Measurements from ENCODE around the gene BSDC1. TPM values are rescaled to one million over a fixed set of nuclear protein-coding genes. Genes with fewer than 3 reads are reported as not detected.

Gene BSDC1
- total and polyA plus RNA-seq, 8 donors = 23.8 to 126 (median 45.5) TPM

DNA sequence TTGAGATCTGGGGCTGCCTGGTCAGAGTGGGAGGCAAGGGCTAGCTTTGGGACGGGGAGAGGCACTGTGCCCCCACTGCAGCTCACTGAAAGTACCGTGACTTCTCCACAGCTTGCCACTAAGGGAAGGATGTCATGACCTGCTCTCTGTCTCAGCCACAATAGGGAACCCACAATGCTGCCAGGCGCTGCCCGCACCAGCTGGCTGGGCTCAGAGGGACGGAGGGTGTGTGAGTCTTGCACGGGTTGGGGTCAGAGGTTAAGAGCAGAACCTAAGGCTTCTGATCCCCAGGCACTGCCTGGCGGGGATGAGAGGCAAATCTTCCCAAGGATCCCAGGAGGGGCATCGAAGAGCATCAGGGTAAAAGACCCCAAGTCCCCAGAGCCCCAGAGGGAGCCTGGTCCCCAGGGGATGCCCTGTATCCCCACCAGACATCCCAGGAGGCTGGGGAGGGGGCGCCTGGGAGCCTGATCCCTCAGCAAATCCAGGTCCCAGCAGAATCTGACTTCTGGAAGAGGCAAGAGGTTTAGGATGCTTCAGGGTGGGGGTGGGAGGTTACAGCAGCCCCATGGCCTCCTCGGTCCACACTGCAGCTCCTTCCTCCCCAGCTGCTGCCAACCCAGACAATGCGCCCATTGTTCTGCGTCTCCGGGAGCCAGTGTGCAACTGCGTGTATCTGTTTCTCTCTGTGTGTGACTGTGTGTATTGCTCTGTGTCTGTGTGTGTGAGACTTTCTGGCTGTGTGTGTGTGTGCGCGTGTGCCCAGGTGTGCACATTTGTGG lies 56.2 kb downstream of the BSDC1 start:
- intact Hi-C loops (cut with DNase I; ENCODE audit: low total_unique reads) = no loop called here
- peak; percentile 40 to 86 for DNase-seq
- no peaks in the 10 kb centered on the region for H3K9me3 ChIP-seq
- no peak overlapping the region for H3K4me3 ChIP-seq
- peaks cover 0 to 3% (median 0%) of the 10 kb centered on the region in 3 donors for H3K27me3 ChIP-seq
- H3K4me1 ChIP-seq = peaks cover 30 to 81% (median 55%) of the 10 kb centered on the region in 4 donors
- H3K27ac ChIP-seq = peak overlapping the region; percentile 9 to 87 (median 38)
- WGBS, 5 donors = 25 to 62% (median 32%) methylated on average over 9 to 16 of the region's 16 CpGs
- H3K36me3 ChIP-seq = peaks cover 0 to 13% (median 5%) of the 10 kb centered on the region in 4 donors
- TF ChIP-seq POLR2A (IDR thresholded peaks at IDR 0.05) = no peak
- TF ChIP-seq, protein P1, sequence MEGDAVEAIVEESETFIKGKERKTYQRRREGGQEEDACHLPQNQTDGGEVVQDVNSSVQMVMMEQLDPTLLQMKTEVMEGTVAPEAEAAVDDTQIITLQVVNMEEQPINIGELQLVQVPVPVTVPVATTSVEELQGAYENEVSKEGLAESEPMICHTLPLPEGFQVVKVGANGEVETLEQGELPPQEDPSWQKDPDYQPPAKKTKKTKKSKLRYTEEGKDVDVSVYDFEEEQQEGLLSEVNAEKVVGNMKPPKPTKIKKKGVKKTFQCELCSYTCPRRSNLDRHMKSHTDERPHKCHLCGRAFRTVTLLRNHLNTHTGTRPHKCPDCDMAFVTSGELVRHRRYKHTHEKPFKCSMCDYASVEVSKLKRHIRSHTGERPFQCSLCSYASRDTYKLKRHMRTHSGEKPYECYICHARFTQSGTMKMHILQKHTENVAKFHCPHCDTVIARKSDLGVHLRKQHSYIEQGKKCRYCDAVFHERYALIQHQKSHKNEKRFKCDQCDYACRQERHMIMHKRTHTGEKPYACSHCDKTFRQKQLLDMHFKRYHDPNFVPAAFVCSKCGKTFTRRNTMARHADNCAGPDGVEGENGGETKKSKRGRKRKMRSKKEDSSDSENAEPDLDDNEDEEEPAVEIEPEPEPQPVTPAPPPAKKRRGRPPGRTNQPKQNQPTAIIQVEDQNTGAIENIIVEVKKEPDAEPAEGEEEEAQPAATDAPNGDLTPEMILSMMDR (IDR thresholded peaks at IDR 0.05) = no peak
- TF ChIP-seq POLR2AphosphoS5 (IDR thresholded peaks at IDR 0.05) = peak in 1 of 3 donors; percentile 5

DNA sequence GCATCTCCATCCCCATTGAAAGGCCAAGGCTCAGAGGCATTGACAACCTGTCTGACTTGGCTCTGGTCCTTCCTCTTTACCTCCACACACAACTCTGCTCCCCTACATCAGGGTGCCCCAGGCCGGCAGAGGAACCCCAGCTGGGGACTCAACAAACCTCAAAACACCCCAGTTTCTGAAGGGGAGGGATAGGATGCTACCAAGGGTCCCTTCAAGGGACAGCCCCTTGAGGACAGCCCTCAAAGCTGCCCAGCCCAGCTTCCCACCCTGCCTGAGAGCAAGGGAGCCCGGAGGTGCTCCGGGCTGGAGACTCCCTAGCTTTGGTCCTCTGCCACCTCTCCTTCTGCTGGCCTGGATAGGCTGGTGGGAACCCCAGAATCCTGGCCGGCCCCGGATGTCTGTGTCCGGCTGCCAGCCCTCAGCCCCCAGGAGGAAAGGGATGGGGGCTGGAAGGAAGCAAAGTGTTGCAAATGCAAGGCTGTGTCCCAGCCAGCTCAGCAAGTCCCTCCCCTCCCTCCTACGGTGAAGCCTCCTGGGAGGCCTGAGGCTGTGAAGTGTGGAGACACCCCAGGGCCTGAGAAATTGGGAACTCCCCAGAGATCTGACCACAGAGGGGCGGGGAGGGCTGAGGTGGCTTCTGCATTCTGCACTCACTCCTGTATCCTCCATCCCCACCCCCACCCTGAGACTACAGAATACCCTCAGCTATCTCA lies 57.1 kb downstream of the BSDC1 start:
- H3K4me1 ChIP-seq = peaks cover 30 to 81% (median 62%) of the 10 kb centered on the region in 4 donors
- WGBS, 5 donors = 31 to 67% (median 58%) methylated on average over 2 to 8 of the region's 8 CpGs
- intact Hi-C loops (cut with DNase I; ENCODE audit: low total_unique reads) = no loop called here
- peak overlapping the region in 3 of 5 donors; percentile 86 to 87 (median 86) for H3K27ac ChIP-seq
- peak overlapping the region in 1 of 4 donors; percentile 83 for H3K4me3 ChIP-seq
- H3K27me3 ChIP-seq = peaks cover 0 to 3% (median 0%) of the 10 kb centered on the region in 3 donors
- H3K9me3 ChIP-seq = no peaks in the 10 kb centered on the region
- peaks cover 6 to 22% (median 14%) of the 10 kb centered on the region in 4 donors for H3K36me3 ChIP-seq
- TF ChIP-seq POLR2AphosphoS5 (IDR thresholded peaks at IDR 0.05) (no peak), EP300 (IDR thresholded peaks at IDR 0.05) (no peak), POLR2A (IDR thresholded peaks at IDR 0.05) (no peak)
- TF ChIP-seq, protein P1 (IDR thresholded peaks at IDR 0.05) = no peak
- peak; percentile 50 to 57 for DNase-seq

DNA sequence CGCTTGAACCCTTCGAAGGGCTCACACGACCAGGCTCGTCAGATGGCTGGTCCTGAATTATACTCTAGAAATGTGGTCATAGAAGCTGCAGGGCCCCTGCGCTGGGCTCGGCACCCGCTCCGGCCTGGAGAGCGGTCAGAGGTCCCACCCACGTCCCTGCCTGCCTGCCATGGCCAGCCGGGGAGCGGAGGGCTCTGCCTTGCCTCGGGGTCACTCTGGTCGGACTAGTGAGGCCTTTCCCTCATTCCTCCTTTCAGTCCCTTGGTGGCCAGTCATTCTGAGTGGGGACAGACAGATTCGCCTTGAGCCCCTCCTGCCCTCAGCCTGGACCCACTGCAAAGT lies 57.7 kb downstream of the BSDC1 start:
- Histone ChIP-seq H3K27ac (peak overlapping the region; percentile 36 to 87 (median 86)), H3K4me1 (peaks cover 30 to 81% (median 61%) of the 10 kb centered on the region in 4 donors), H3K36me3 (peaks cover 12 to 27% (median 20%) of the 10 kb centered on the region in 4 donors), H3K27me3 (peaks cover 0 to 3% (median 0%) of the 10 kb centered on the region in 3 donors), H3K9me3 (no peaks in the 10 kb centered on the region), H3K4me3 (peak overlapping the region; percentile 68 to 83 (median 78))
- intact Hi-C loops (cut with DNase I; ENCODE audit: low total_unique reads) = no loop called here
- no peak for DNase-seq
- TF ChIP-seq, protein P1 (IDR thresholded peaks at IDR 0.05) = no peak
- TF ChIP-seq POLR2A (IDR thresholded peaks at IDR 0.05) = no peak
- no peak for TF ChIP-seq POLR2AphosphoS5 (IDR thresholded peaks at IDR 0.05)
- TF ChIP-seq EP300 (IDR thresholded peaks at IDR 0.05) = no peak
- 21 to 33% (median 26%) methylated on average over 11 to 15 of the region's 15 CpGs for WGBS, 5 donors

DNA sequence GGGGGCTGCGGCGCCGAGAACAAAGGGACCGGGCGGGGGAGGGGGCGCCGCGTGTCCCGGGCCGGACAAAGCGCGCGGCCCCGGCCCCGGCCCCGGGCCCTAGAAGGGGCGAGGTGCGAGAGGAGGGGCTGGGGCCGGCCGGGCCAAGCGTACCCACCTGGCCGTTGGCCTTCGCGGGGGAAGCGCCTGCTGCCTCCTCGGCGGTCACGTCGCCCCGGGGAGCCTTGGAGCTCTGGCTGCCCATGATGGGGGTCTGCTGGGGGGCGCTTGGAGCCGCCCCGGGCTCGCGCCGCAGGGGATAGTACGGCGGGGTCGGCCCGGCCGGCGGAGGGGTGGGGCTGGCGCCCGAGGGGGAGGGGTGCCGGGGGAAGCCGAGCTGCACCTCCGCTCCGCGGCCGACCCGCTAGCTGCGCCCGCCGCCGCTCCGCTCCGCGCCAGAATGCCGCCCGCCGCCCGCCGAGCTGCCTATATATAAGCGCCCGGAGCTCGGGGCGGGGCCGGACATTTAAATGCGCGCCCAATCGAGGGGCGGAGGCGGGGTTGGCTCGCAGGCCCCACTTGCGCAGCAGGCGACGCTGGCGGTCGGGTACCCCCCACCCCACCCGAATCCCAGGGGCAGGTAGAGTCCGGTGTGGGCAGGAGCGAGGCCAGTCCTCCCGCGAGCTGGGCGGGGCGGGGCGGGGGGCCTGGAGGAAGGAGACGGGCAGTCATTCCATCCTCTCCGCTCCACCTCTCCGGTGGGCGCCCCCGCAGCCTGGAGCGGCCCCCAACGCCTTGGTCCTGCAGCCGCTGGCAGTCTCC lies 58.3 kb downstream of the BSDC1 start, which contains the start of gene MARCKSL1:
MARCKSL1 (minus strand) TSS at position 444 of the 801 bp plus-strand sequence; CDS start at position 244, 200 bp downstream.
- peaks cover 18 to 33% (median 26%) of the 10 kb centered on the region in 4 donors for H3K36me3 ChIP-seq
- no peaks in the 10 kb centered on the region for H3K9me3 ChIP-seq
- H3K27ac ChIP-seq = peak within 1 kb of the TSS; percentile 85 to 88 (median 86)
- intact Hi-C loops (cut with DNase I; ENCODE audit: low total_unique reads) = no loop called here
- H3K4me1 ChIP-seq = peaks cover 30 to 76% (median 61%) of the 10 kb centered on the region in 4 donors
- TF ChIP-seq POLR2A (IDR thresholded peaks at IDR 0.05) (no peak), EP300 (IDR thresholded peaks at IDR 0.05) (no peak), POLR2AphosphoS5 (IDR thresholded peaks at IDR 0.05) (peak; percentile 18 to 97 (median 94))
- TF ChIP-seq, protein P1 (IDR thresholded peaks at IDR 0.05) = no peak
- WGBS, 5 donors = 1 to 2% (median 1%) methylated on average over 32 to 92 of the region's 95 CpGs; no CpG with 5 or more reads in 1 of the 5 donors
- peaks cover 0 to 3% (median 0%) of the 10 kb centered on the region in 3 donors for H3K27me3 ChIP-seq
- DNase-seq = peak; percentile 90 to 95
- H3K4me3 ChIP-seq = peak within 1 kb of the TSS; percentile 68 to 83 (median 78)

Measured in stomach (tissue), 9 donors.